T-helper 17 cell (primary cell): ENCODE results near the gene TGFB2. TPM values are rescaled to one million over a fixed set of nuclear protein-coding genes. Genes with fewer than 3 reads are reported as not detected.

Experiments
- ATAC-seq: fragments of 150-1000 bp; cut with Tn5 transposase; 2 replicates; pipeline ENCODE4 v1.10.0; 2021; ENCODE audit warnings: mild to moderate bottlenecking, moderate library complexity
- DNase-seq, 3 donors: peaks; one replicate each; pipeline versions ENCODE4 v3.0.0 to v3.0.0-alpha.2; 2020 to 2021
- H3K9me3 ChIP-seq: one replicate; pipeline ENCODE4 v1.7.0; 2013; ENCODE audit warnings: low read length, mild to moderate bottlenecking; ENCODE audit not compliant: control insufficient read depth, poor library complexity, severe bottlenecking
- H3K27ac Mint-ChIP-seq: one replicate; pipeline ENCODE4 v1.8.0; 2022; ENCODE audit warnings: mild to moderate bottlenecking, moderate library complexity, mixed read lengths
- H3K27me3 Mint-ChIP-seq: one replicate; pipeline ENCODE4 v1.8.0; 2022; ENCODE audit warnings: mixed read lengths
- H3K36me3 Mint-ChIP-seq: one replicate; pipeline ENCODE4 v1.8.0; 2022; ENCODE audit warnings: low read depth, mixed read lengths
- H3K4me1 Mint-ChIP-seq: one replicate; pipeline ENCODE4 v1.8.0; 2022; ENCODE audit warnings: mild to moderate bottlenecking, mixed read lengths
- H3K4me3 Mint-ChIP-seq: one replicate; pipeline ENCODE4 v1.8.0; 2022; ENCODE audit warnings: mild to moderate bottlenecking, moderate library complexity, mixed read lengths
- total RNA-seq, 4 donors: library from RNA in 2 of 4; stranded (reverse) in 2 of 4; gene quantifications; one replicate each; pipeline ENCODE4 v1.2.3 and lab custom pipeline; 2022 to 2026

Gene TGFB2
- total RNA-seq = 1 to 10 TPM in 1 of 2 donors, under 1 TPM in 1; 0.17 to 3.0 TPM
- 0.12 to 0.23 reads per million in 2 donors for total RNA-seq (lab: John Stamatoyannopoulos, UW)

- no peaks in the 10 kb centered on the region for H3K9me3 ChIP-seq
- Mint-ChIP-seq H3K27ac (no peak within 1 kb of the TSS), H3K27me3 (peaks cover 21% of the 10 kb centered on the region), H3K36me3 (no peaks in the 10 kb centered on the region), H3K4me3 (no peak within 1 kb of the TSS), H3K4me1 (peaks cover 27% of the 10 kb centered on the region)
- DNase-seq (no peak), ATAC-seq (peak; percentile 48)
Measured at GRCh38 chr1:218344814-218345672, at the start of gene TGFB2. Gene TGFB2 (plus strand): TSS chr1:218345336. CDS start chr1:218346702, 1,366 bp downstream.

DNA sequence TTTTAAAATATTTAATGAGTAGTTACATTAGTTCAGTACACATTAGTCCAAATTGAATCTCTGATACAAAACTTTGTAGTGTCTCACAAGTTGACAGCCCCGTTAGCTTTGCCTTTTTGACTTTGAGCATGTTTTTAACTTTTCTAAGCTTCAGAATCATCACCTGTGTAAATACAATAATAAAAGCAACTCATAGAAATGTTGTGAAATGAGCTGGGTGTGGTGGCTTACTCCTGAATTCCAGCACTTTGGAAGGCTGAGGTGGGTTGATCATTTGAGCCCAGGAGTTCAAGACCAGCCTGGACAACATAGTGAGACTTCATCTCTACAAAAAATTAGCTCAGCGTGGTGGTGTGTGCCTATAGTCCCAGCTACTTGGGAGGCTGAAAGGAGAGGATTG lies 49.0 kb upstream of the TGFB2 start:
- peaks cover 24% of the 10 kb centered on the region for H3K4me1 Mint-ChIP-seq
- no peaks in the 10 kb centered on the region for H3K27me3 Mint-ChIP-seq
- no peak overlapping the region for H3K27ac Mint-ChIP-seq
- H3K4me3 Mint-ChIP-seq = no peak overlapping the region
- no peaks in the 10 kb centered on the region for H3K36me3 Mint-ChIP-seq
- no peak for DNase-seq
- ATAC-seq = no peak
- H3K9me3 ChIP-seq = no peaks in the 10 kb centered on the region

DNA sequence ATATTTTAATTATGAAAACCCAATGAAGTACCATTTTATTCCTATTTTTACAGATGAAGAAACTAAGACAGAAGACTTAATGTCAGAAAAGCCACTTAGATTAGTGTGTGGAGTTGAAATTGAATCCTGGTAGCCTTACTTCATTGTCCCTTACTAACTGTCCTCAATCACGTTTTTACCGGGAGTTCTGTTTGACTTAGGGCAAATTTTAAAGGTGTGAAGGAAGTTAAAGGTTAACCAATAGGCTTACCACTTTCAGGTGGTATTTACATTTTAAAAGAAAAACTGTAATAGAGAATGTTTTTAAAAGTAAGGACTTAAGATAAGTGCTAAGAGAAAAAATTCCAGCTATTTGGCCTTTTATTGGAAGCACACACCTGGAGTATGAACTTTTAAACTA lies 47.7 kb upstream of the TGFB2 start:
- ATAC-seq = no peak
- Mint-ChIP-seq H3K27ac (no peak overlapping the region), H3K27me3 (no peaks in the 10 kb centered on the region), H3K4me1 (peaks cover 29% of the 10 kb centered on the region), H3K36me3 (peaks cover 2% of the 10 kb centered on the region), H3K4me3 (no peak overlapping the region)
- DNase-seq = no peak
- no peaks in the 10 kb centered on the region for H3K9me3 ChIP-seq

DNA sequence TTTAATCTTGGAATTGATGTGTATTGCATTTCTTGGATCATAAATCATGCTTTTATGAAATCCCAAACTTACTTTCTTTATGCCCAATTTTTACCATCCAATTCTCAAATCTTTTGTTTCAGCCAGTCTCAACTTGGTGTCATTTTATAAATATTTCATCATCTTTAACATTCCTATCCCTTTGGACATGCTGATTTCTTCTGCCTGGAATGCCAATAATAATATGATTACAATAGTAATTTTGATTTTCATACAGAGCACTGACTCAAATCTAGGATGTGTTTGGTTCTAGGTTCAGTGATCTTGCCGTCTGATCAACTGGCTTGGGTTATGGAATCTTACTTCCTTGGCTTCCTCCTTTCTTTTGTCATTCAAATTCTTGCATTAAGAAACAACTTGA lies 47.3 kb upstream of the TGFB2 start:
- no peaks in the 10 kb centered on the region for H3K27me3 Mint-ChIP-seq
- peaks cover 26% of the 10 kb centered on the region for H3K4me1 Mint-ChIP-seq
- peaks cover 2% of the 10 kb centered on the region for H3K36me3 Mint-ChIP-seq
- DNase-seq (no peak), ATAC-seq (no peak)
- H3K4me3 Mint-ChIP-seq = no peak overlapping the region
- no peak overlapping the region for H3K27ac Mint-ChIP-seq
- no peaks in the 10 kb centered on the region for H3K9me3 ChIP-seq

DNA sequence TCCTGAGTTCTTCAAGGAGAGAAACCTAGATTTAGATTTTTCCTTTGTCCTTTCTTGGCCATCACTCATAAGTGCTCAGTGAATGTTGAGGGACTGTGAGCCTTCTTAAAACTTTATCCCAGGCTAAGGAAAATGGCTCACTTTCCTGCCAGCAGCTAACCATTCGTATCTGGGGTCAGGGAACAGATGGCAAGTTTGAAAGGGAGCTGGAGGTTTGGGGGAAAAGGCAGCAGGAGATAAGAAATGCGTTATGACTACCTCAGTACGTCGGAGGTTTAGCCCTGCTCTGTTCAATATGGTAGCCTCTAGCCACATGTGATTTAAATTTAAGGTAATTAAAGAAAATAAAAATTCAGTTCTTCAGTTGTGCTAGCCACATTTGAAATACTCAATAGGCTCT lies 46.7 kb upstream of the TGFB2 start:
- Mint-ChIP-seq H3K36me3 (peaks cover 2% of the 10 kb centered on the region), H3K4me3 (no peak overlapping the region), H3K27me3 (no peaks in the 10 kb centered on the region), H3K27ac (no peak overlapping the region), H3K4me1 (peaks cover 26% of the 10 kb centered on the region)
- no peaks in the 10 kb centered on the region for H3K9me3 ChIP-seq
- ATAC-seq (no peak), DNase-seq (no peak)

DNA sequence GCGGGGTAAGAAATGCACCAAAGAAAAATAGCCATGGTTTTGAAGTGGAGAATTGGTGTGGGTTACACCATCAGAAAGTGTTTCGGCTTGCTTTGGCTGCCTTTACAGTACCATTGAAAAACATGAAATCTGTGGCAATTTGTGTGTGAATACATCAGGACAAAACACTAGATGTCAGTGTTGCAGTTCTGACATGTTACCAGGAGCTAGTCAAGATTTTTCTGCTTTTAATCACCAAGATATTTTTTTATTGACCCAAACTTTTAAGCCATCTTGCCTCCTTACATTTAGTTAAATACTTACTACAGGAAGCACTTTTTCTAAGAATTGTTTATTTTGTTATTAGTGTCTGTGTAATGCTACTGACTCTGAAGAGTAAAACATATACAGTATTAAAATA lies 45.7 kb upstream of the TGFB2 start:
- DNase-seq (no peak), ATAC-seq (no peak)
- Mint-ChIP-seq H3K27me3 (no peaks in the 10 kb centered on the region), H3K36me3 (peaks cover 2% of the 10 kb centered on the region), H3K4me3 (no peak overlapping the region), H3K4me1 (peaks cover 26% of the 10 kb centered on the region), H3K27ac (no peak overlapping the region)
- no peaks in the 10 kb centered on the region for H3K9me3 ChIP-seq

DNA sequence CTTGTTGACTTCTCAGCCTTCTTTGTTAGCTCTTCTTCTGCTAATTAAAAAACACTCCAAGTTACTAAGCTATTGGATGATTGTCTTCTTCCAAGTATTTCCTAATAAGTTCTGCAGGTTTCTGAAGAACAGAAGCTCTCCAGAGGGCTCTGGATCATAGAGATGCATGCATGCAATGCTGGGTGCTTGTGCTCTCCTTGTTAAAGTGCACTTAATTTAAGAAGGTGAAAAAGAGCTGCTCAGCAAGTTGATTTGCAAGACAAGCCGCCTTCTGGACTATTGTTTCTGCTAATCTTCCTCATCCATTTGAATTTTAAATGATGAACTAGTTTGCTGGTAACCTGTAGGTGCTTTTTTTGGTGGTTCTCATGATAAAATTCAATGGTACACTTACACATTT lies 43.9 kb upstream of the TGFB2 start:
- ATAC-seq (no peak), DNase-seq (no peak)
- peaks cover 26% of the 10 kb centered on the region for H3K4me1 Mint-ChIP-seq
- no peaks in the 10 kb centered on the region for H3K9me3 ChIP-seq
- no peak overlapping the region for H3K4me3 Mint-ChIP-seq
- no peaks in the 10 kb centered on the region for H3K27me3 Mint-ChIP-seq
- H3K36me3 Mint-ChIP-seq = peaks cover 2% of the 10 kb centered on the region
- no peak overlapping the region for H3K27ac Mint-ChIP-seq

- Mint-ChIP-seq H3K27me3 (no peaks in the 10 kb centered on the region), H3K4me3 (no peak overlapping the region), H3K4me1 (peaks cover 19% of the 10 kb centered on the region), H3K27ac (no peak overlapping the region), H3K36me3 (peaks cover 2% of the 10 kb centered on the region)
- ATAC-seq (no peak), DNase-seq (no peak)
- no peaks in the 10 kb centered on the region for H3K9me3 ChIP-seq
Measured at GRCh38 chr1:218302155-218302554, 43.0 kb upstream of the TGFB2 start.

DNA sequence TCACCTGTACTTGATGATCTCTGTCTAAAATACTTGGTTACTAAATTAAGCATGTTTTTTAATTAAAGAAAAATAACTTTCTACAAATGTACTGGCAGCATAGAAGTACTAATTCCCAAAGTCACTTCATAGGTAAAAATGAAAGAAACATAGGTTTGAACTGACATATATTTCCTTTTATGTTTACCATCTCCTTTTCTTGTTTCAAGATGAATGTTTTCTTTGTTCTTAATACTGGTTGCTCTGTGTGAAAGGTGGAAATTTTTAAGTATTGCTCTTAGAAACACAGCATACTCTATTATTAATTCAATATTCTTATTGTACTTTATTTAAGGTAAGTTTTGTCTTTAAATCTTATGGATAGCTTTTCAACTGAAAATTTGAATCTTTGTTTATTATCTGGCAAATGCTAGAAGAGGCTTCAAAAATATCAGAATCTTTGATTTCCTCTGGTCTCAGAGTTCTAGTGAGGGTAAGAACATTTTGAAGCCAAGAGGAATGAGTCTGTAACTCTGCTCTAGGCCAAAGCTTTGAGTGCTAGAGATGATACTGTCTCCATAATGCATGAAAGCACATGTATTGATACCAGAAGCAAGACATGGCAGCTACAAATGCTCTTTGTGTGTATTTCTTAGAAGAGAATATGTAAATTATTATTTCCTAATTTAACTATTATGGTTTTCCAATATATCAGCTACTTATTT lies 41.8 kb upstream of the TGFB2 start:
- no peak for DNase-seq
- no peaks in the 10 kb centered on the region for H3K9me3 ChIP-seq
- no peak overlapping the region for H3K27ac Mint-ChIP-seq
- no peak for ATAC-seq
- H3K27me3 Mint-ChIP-seq = no peaks in the 10 kb centered on the region
- peaks cover 15% of the 10 kb centered on the region for H3K4me1 Mint-ChIP-seq
- no peak overlapping the region for H3K4me3 Mint-ChIP-seq
- peaks cover 4% of the 10 kb centered on the region for H3K36me3 Mint-ChIP-seq

DNA sequence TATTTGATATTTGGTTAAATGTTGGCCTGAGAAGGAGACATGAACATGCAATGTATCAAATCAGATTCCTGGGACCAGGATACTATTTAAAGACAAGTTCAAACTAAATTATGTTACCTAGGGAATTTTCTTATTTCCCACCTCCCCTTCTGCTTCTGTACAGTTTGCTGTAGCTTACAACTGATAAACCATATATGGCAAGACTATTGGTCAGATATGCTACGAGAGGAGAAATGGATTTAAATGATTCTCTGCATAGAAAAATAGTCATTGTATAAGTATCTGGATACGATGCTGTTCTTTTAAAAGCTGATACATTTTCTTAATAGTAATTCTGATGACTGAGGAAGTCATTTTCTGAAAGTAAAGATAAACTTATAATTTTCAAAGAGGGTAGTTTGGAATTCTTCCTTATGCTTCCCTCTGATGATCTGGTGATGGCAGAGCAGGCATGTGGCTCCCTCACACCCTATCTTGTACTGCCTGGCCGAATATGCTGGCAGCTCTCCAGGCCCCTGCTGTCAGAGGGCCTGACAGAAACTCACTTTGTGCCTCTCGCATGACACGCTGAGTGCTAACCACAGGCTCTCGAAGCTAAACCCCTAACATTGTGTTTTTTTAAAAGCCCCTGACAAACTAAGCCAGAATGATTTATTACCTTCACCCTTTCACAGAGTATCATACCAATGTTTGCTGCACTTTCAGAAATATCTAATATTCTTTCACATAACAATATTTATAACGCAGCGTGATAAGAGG lies 40.7 kb upstream of the TGFB2 start:
- Mint-ChIP-seq H3K4me1 (peaks cover 11% of the 10 kb centered on the region), H3K27me3 (no peaks in the 10 kb centered on the region), H3K27ac (no peak overlapping the region), H3K4me3 (no peak overlapping the region), H3K36me3 (peaks cover 4% of the 10 kb centered on the region)
- DNase-seq = no peak
- no peak for ATAC-seq
- H3K9me3 ChIP-seq = no peaks in the 10 kb centered on the region

GRCh38 chr1:218305472-218306064 lies 39.6 kb upstream of the TGFB2 start:
- DNase-seq (no peak), ATAC-seq (no peak)
- Mint-ChIP-seq H3K36me3 (peaks cover 4% of the 10 kb centered on the region), H3K27ac (no peak overlapping the region), H3K4me3 (no peak overlapping the region), H3K27me3 (no peaks in the 10 kb centered on the region), H3K4me1 (peaks cover 9% of the 10 kb centered on the region)
- no peaks in the 10 kb centered on the region for H3K9me3 ChIP-seq

GRCh38 chr1:218312509-218312908 lies 32.6 kb upstream of the TGFB2 start:
- H3K9me3 ChIP-seq = no peaks in the 10 kb centered on the region
- DNase-seq = no peak
- Mint-ChIP-seq H3K4me1 (peaks cover 8% of the 10 kb centered on the region), H3K4me3 (no peak overlapping the region), H3K27me3 (no peaks in the 10 kb centered on the region), H3K27ac (no peak overlapping the region), H3K36me3 (peaks cover 17% of the 10 kb centered on the region)
- no peak for ATAC-seq

DNA sequence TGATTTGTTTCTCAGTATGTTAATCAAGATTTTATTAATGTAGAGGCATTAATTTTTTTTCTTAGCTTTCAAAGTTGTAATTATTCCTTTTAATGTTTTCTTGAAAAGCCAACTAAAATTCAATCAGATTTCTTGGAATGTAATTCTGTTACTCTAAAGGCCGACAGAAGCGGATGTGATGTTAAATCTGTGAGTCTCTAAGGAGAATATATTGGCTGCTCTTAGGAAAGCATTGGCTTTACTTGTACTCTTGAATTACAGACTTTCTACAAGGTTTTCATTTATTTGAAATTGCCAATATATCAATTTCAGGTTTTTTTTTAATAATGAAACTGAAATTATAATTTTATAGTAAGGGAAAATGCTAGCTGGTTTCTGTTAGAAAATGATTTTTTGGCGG lies 30.8 kb upstream of the TGFB2 start:
- Mint-ChIP-seq H3K4me3 (no peak overlapping the region), H3K4me1 (peaks cover 8% of the 10 kb centered on the region), H3K27ac (no peak overlapping the region), H3K36me3 (peaks cover 15% of the 10 kb centered on the region), H3K27me3 (no peaks in the 10 kb centered on the region)
- no peak for ATAC-seq
- no peak for DNase-seq
- H3K9me3 ChIP-seq = no peaks in the 10 kb centered on the region
